ENCODE measurements around the gene RPP25.

DNA sequence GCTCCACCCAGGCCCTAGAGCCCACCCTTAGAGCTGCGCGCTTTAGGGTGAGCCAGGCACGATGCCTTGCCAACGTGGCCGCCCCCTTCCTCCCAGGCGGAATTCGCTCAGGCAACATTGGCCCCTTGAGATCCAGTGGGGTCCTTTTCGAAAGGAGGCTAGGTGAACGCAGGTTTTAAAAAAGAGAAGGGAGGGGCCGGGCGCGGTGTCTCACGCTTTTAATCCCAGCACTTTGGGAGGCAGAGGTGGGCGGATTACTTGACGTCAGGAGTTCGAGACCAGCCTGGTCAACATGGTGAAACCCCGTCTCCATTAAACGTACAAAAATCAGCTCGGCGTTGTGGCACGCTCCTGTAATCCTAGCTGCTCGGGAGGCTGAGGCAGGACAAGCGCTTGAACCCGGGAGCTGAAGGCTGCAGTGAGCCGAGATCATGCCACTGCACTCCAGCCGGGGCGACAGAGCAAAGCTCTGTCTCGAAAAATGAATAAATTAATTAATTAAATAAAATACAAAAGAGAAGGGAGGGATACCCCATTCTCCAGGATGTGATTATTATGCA, 984 bp upstream of the RPP25 start:
- TF ChIP-seq, protein P1, sequence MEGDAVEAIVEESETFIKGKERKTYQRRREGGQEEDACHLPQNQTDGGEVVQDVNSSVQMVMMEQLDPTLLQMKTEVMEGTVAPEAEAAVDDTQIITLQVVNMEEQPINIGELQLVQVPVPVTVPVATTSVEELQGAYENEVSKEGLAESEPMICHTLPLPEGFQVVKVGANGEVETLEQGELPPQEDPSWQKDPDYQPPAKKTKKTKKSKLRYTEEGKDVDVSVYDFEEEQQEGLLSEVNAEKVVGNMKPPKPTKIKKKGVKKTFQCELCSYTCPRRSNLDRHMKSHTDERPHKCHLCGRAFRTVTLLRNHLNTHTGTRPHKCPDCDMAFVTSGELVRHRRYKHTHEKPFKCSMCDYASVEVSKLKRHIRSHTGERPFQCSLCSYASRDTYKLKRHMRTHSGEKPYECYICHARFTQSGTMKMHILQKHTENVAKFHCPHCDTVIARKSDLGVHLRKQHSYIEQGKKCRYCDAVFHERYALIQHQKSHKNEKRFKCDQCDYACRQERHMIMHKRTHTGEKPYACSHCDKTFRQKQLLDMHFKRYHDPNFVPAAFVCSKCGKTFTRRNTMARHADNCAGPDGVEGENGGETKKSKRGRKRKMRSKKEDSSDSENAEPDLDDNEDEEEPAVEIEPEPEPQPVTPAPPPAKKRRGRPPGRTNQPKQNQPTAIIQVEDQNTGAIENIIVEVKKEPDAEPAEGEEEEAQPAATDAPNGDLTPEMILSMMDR (IDR thresholded peaks at IDR 0.05; ENCODE audit: insufficient read depth, low read length) = no peak
- TF ChIP-seq, protein P2, sequence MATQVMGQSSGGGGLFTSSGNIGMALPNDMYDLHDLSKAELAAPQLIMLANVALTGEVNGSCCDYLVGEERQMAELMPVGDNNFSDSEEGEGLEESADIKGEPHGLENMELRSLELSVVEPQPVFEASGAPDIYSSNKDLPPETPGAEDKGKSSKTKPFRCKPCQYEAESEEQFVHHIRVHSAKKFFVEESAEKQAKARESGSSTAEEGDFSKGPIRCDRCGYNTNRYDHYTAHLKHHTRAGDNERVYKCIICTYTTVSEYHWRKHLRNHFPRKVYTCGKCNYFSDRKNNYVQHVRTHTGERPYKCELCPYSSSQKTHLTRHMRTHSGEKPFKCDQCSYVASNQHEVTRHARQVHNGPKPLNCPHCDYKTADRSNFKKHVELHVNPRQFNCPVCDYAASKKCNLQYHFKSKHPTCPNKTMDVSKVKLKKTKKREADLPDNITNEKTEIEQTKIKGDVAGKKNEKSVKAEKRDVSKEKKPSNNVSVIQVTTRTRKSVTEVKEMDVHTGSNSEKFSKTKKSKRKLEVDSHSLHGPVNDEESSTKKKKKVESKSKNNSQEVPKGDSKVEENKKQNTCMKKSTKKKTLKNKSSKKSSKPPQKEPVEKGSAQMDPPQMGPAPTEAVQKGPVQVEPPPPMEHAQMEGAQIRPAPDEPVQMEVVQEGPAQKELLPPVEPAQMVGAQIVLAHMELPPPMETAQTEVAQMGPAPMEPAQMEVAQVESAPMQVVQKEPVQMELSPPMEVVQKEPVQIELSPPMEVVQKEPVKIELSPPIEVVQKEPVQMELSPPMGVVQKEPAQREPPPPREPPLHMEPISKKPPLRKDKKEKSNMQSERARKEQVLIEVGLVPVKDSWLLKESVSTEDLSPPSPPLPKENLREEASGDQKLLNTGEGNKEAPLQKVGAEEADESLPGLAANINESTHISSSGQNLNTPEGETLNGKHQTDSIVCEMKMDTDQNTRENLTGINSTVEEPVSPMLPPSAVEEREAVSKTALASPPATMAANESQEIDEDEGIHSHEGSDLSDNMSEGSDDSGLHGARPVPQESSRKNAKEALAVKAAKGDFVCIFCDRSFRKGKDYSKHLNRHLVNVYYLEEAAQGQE (IDR thresholded peaks at IDR 0.05; ENCODE audit: insufficient replicate concordance, low read depth) = no peak
- TF ChIP-seq POLR2AphosphoS5 (IDR thresholded peaks at IDR 0.05; ENCODE audit: low read depth) = no peak
- TF ChIP-seq GABPA (IDR thresholded peaks at IDR 0.05; ENCODE audit: low read depth) = no peak
